PFSK-1 (cell line): ENCODE results near the gene IVL.

Source experiments
- FOXP2 ChIP-seq: optimal IDR thresholded peaks from 2 replicates; pipeline ENCODE3; 2011; ENCODE audit warnings: borderline replicate concordance, control low read depth, inconsistent platforms; ENCODE audit not compliant: insufficient read depth; ENCODE audit errors: extremely low read length, extremely low read depth
- POLR2AphosphoS5 ChIP-seq: IDR thresholded peaks from 2 replicates; pipeline ENCODE4 v1.6.1; 2012; ENCODE audit warnings: low read depth, mild to moderate bottlenecking, control low read depth, low read length, moderate library complexity
- SIN3A ChIP-seq: IDR thresholded peaks from 2 replicates; pipeline ENCODE4 v1.6.1; 2012; ENCODE audit warnings: mild to moderate bottlenecking, low read length, moderate library complexity, borderline replicate concordance; ENCODE audit not compliant: insufficient read depth
- TAF1 ChIP-seq: IDR thresholded peaks from 2 replicates; pipeline ENCODE4 v1.6.1; 2012; ENCODE audit warnings: low read length, control low read depth, borderline replicate concordance; ENCODE audit not compliant: insufficient read depth
- TF ChIP-seq, protein P1 (sequence below), 2 experiments: IDR thresholded peaks; 2 replicates each; pipeline versions ENCODE4 v1.6.1 to v1.8.0; 2011 to 2012; ENCODE audit warnings: low read depth in 2 of 2, low read length in 2 of 2, control low read depth in 1 of 2, inconsistent platforms in 1 of 2, mild to moderate bottlenecking in 1 of 2, moderate library complexity in 1 of 2; ENCODE audit not compliant: insufficient read depth in 1 of 2

DNA sequence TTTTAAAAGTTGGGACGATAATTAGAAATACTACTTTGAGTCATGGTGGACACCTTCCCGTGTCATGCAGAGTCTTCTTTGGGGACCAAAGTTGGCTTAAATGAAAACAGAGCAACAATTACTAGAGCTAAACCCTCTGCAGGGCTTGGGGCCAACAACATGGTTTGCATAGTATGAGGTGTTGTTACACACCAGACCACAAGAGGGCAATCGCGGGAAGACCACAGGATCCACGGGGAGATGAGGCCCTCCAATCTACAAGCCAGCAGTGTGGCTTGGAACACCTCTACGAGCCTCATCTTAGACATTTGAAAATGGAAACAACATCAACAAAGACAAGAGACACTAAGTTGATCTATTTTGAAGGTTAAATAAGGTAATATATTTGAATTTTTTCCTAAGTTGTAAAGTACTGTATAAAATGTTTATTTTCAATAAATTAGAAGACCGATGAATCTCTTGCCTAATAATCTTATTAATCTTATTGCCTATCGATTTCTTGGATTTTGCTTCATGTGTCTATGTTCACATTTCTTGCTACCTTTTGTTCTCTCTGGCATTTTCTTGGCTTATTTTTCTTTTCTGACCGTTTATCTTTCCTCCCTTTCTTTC lies 38.4 kb upstream of the IVL start:
- TF ChIP-seq TAF1 (no peak), POLR2AphosphoS5 (no peak), FOXP2 (no peak), SIN3A (no peak)
- TF ChIP-seq, protein P1, sequence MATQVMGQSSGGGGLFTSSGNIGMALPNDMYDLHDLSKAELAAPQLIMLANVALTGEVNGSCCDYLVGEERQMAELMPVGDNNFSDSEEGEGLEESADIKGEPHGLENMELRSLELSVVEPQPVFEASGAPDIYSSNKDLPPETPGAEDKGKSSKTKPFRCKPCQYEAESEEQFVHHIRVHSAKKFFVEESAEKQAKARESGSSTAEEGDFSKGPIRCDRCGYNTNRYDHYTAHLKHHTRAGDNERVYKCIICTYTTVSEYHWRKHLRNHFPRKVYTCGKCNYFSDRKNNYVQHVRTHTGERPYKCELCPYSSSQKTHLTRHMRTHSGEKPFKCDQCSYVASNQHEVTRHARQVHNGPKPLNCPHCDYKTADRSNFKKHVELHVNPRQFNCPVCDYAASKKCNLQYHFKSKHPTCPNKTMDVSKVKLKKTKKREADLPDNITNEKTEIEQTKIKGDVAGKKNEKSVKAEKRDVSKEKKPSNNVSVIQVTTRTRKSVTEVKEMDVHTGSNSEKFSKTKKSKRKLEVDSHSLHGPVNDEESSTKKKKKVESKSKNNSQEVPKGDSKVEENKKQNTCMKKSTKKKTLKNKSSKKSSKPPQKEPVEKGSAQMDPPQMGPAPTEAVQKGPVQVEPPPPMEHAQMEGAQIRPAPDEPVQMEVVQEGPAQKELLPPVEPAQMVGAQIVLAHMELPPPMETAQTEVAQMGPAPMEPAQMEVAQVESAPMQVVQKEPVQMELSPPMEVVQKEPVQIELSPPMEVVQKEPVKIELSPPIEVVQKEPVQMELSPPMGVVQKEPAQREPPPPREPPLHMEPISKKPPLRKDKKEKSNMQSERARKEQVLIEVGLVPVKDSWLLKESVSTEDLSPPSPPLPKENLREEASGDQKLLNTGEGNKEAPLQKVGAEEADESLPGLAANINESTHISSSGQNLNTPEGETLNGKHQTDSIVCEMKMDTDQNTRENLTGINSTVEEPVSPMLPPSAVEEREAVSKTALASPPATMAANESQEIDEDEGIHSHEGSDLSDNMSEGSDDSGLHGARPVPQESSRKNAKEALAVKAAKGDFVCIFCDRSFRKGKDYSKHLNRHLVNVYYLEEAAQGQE (IDR thresholded peaks at IDR 0.05; ENCODE audit: insufficient read depth in 1 of 2, low read depth in 2 of 2, low read length in 2 of 2) = no peak
